Measurements from ENCODE around the gene C6orf89. TPM values are rescaled to one million over a fixed set of nuclear protein-coding genes. Genes with fewer than 3 reads are reported as not detected.

C6orf89 gene
- total and polyA plus RNA-seq, 2 of the 13 experiments (the other 11 are each of a cell fraction or from before 2014, with no cell fraction given) = 22.1 to 32.2 TPM

DNA sequence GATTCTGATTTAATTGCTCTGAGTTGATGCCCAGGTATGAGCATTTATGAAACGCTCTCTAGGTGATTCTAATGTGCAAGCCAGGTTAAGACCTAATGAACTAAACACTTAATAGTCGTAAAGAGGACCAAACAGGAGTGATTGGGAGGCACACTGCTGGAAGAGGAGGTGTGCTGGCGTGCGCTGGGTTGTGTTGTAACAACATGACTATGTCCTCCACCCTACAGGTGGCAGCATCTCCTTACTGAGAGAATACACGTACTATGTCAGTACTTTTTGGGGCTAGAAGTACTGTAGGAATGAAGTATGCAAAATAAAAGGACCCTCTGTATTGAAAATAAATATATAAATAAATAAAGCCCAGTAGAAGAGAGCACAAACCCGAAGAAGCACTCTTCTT lies 11.9 kb downstream of the C6orf89 start:
- Histone ChIP-seq H3K79me2 (ENCODE audit: insufficient read depth, low read length) (no peaks in the 10 kb centered on the region), H3K27ac (ENCODE audit: extremely low read length, insufficient read depth, low read length) (no peak overlapping the region), H3K4me3 (replicated peaks in 1 of 3; ENCODE audit: insufficient read depth in 1 of 3, low read depth in 2 of 3, low read length in 3 of 3) (no peak overlapping the region), H3K9ac (ENCODE audit: insufficient read depth, low read depth, low read length) (no peak overlapping the region), H4K20me1 (ENCODE audit: insufficient read depth, low read length) (no peaks in the 10 kb centered on the region), H3K27me3 (ENCODE audit: control insufficient read depth in 1 of 2, insufficient read depth in 2 of 2, low read length in 2 of 2) (no peaks in the 10 kb centered on the region), H3K9me3 (ENCODE audit: low read length) (no peaks in the 10 kb centered on the region), H3K4me1 (ENCODE audit: insufficient read depth, low read length) (no peaks in the 10 kb centered on the region), H2AFZ (ENCODE audit: low read length) (no peak overlapping the region), H3K36me3 (replicated peaks in 1 of 2; ENCODE audit: control insufficient read depth in 1 of 2, insufficient read depth in 2 of 2, low read length in 2 of 2) (peaks cover 10 to 25% of the 10 kb centered on the region in 2 experiments; a peak in 4 of 5 replicates), H3K4me2 (ENCODE audit: low read depth, low read length) (no peak overlapping the region)
- ChIA-PET CTCF (ENCODE audit: low intra/inter-chr PET ratio, low total read pairs) (no interaction called here), POLR2A (interaction anchor here (0.7 kb wide), 1 partner anchor 160 kb away, joined by 5 read pairs; no protein-coding TSS in a partner anchor)
- no TSS peak for BruUV-seq (replicated peaks)
- intact Hi-C loops (cut with micrococcal nuclease; ENCODE audit: unreplicated experiment) = no loop called here
- DNase-seq (ENCODE audit: low spot score) = peak; percentile 23
- WGBS (ENCODE audit: low lambda C conversion rate) = 82% methylated on average over 6 of the region's 6 CpGs
- FAIRE-seq = no peak
- TF ChIP-seq CTCF (CRISPR knock-in tag; IDR thresholded peaks at IDR 0.05) (peak; percentile 42), TBL1XR1 (IDR thresholded peaks at IDR 0.05; ENCODE audit: borderline replicate concordance, low read length, partially characterized antibody) (no peak), STAG1 (CRISPR knock-in tag; IDR thresholded peaks at IDR 0.05) (peak; percentile 39)
- TF ChIP-seq, protein P1, sequence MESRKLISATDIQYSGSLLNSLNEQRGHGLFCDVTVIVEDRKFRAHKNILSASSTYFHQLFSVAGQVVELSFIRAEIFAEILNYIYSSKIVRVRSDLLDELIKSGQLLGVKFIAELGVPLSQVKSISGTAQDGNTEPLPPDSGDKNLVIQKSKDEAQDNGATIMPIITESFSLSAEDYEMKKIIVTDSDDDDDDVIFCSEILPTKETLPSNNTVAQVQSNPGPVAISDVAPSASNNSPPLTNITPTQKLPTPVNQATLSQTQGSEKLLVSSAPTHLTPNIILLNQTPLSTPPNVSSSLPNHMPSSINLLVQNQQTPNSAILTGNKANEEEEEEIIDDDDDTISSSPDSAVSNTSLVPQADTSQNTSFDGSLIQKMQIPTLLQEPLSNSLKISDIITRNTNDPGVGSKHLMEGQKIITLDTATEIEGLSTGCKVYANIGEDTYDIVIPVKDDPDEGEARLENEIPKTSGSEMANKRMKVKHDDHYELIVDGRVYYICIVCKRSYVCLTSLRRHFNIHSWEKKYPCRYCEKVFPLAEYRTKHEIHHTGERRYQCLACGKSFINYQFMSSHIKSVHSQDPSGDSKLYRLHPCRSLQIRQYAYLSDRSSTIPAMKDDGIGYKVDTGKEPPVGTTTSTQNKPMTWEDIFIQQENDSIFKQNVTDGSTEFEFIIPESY (CRISPR knock-in tag; IDR thresholded peaks at IDR 0.05) = peak; percentile 50
- TF ChIP-seq, protein P2, sequence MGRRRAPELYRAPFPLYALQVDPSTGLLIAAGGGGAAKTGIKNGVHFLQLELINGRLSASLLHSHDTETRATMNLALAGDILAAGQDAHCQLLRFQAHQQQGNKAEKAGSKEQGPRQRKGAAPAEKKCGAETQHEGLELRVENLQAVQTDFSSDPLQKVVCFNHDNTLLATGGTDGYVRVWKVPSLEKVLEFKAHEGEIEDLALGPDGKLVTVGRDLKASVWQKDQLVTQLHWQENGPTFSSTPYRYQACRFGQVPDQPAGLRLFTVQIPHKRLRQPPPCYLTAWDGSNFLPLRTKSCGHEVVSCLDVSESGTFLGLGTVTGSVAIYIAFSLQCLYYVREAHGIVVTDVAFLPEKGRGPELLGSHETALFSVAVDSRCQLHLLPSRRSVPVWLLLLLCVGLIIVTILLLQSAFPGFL (CRISPR knock-in tag; IDR thresholded peaks at IDR 0.05) = no peak
- peak; percentile 62 for ATAC-seq
- in situ Hi-C loops (cut with HindIII; ENCODE audit: extremely low pct_ligation_motif_present, low pct_unique_long_range_greater_than_20kb) = no loop called here

Data from HepG2 (cell line).